HEK293T (cell line): ENCODE data around the gene WASF2.

Experiments used
- CTCF ChIA-PET: fragments of 350-600 bp; formaldehyde crosslinking; extraction: SDS; loops from one replicate; lab custom pipeline; 2021; ENCODE audit warnings: antibody characterized with exemption, inconsistent platforms; lab: Yijun Ruan, JAX
- POLR2A ChIA-PET: fragments of 350-600 bp; formaldehyde crosslinking; extraction: SDS; loops from one replicate; lab custom pipeline; 2020; ENCODE audit warnings: antibody characterized with exemption, inconsistent platforms; lab: Yijun Ruan, JAX
- DNase-seq: peaks from one replicate; pipeline ENCODE4 v3.0.0; 2012; ENCODE audit warnings: mixed read lengths; ENCODE audit errors: extremely low spot score
- ARNT ChIP-seq: fragments of 450-650 bp; IDR thresholded peaks from 2 replicates; pipeline ENCODE4 v1.6.1; 2017; ENCODE audit warnings: mild to moderate bottlenecking
- BHLHE40 ChIP-seq: fragments of 450-650 bp; IDR thresholded peaks from 2 replicates; pipeline ENCODE4 v1.6.1; 2016; ENCODE audit warnings: mild to moderate bottlenecking, moderate library complexity, borderline replicate concordance
- CTBP1 ChIP-seq: fragments of 450-650 bp; IDR thresholded peaks from 2 replicates; pipeline ENCODE4 v1.6.1; 2016; ENCODE audit warnings: borderline replicate concordance
- ELF4 ChIP-seq: fragments of 450-650 bp; IDR thresholded peaks from 2 replicates; pipeline ENCODE4 v1.6.1; 2017; ENCODE audit warnings: antibody characterized with exemption
- FOXA1 ChIP-seq: fragments of 450-650 bp; IDR thresholded peaks from 2 replicates; pipeline ENCODE4 v1.6.1; 2016; ENCODE audit warnings: mild to moderate bottlenecking
- FOXK2 ChIP-seq: fragments of 450-650 bp; IDR thresholded peaks from 2 replicates; pipeline ENCODE4 v1.6.1; 2016; ENCODE audit warnings: mild to moderate bottlenecking
- FOXM1 ChIP-seq: fragments of 450-650 bp; IDR thresholded peaks from 2 replicates; pipeline ENCODE4 v1.6.1; 2017; ENCODE audit warnings: mild to moderate bottlenecking, borderline replicate concordance
- HDGF ChIP-seq: fragments of 450-650 bp; IDR thresholded peaks from 2 replicates; pipeline ENCODE4 v1.6.1; 2017; ENCODE audit warnings: antibody characterized with exemption, borderline replicate concordance
- L3MBTL2 ChIP-seq: fragments of 450-650 bp; conservative IDR thresholded peaks from 2 replicates; pipeline ENCODE4 v1.6.1; 2016; ENCODE audit warnings: mild to moderate bottlenecking
- LEF1 ChIP-seq: fragments of 450-650 bp; IDR thresholded peaks from 2 replicates; pipeline ENCODE4 v1.6.1; 2017; ENCODE audit warnings: mild to moderate bottlenecking, borderline replicate concordance
- NFRKB ChIP-seq: fragments of 450-650 bp; IDR thresholded peaks from 2 replicates; pipeline ENCODE4 v1.6.1; 2016; ENCODE audit warnings: mild to moderate bottlenecking, moderate library complexity
- PKNOX1 ChIP-seq: fragments of 450-650 bp; IDR thresholded peaks from 2 replicates; pipeline ENCODE4 v1.6.1; 2016
- SP1 ChIP-seq: fragments of 450-650 bp; IDR thresholded peaks from 2 replicates; pipeline ENCODE4 v1.6.1; 2017
- SUZ12 ChIP-seq: fragments of 450-650 bp; IDR thresholded peaks from 2 replicates; pipeline ENCODE4 v1.6.1; 2016; ENCODE audit warnings: mild to moderate bottlenecking
- TARDBP ChIP-seq: fragments of 450-650 bp; IDR thresholded peaks from 2 replicates; pipeline ENCODE4 v1.6.1; 2016
- ZNF384 ChIP-seq: fragments of 450-650 bp; IDR thresholded peaks from 2 replicates; pipeline ENCODE4 v1.6.1; 2016

The WASF2 gene

GRCh38 chr1:27451343-27451742, 38.6 kb downstream of the WASF2 start:
- TF ChIP-seq FOXK2 (no peak), ARNT (no peak), TARDBP (no peak), ELF4 (no peak), LEF1 (no peak), FOXM1 (no peak), ZNF384 (no peak), FOXA1 (no peak), NFRKB (no peak), PKNOX1 (no peak), HDGF (no peak), L3MBTL2 (no peak), BHLHE40 (no peak), SUZ12 (no peak), CTBP1 (no peak), SP1 (no peak)
- DNase-seq: no peak
- ChIA-PET POLR2A (no interaction called here), CTCF (no interaction called here)

- TF ChIP-seq ZNF384: no peak
- no peak for TF ChIP-seq CTBP1
- CTCF ChIA-PET: no interaction called here
- no peak for DNase-seq
- POLR2A ChIA-PET: no interaction called here
These were observed 41.0 kb downstream of the WASF2 start for GRCh38 chr1:27448982-27449381.

GRCh38 chr1:27447883-27448282, 42.1 kb downstream of the WASF2 start:
- CTCF ChIA-PET: no interaction called here
- no peak for DNase-seq
- POLR2A ChIA-PET: no interaction called here
- TF ChIP-seq FOXA1 (no peak), ZNF384 (no peak), SUZ12 (no peak), ARNT (no peak), SP1 (no peak), ELF4 (no peak)

GRCh38 chr1:27447399-27447798, 42.6 kb downstream of the WASF2 start:
- no peak for DNase-seq
- POLR2A ChIA-PET: no interaction called here
- CTCF ChIA-PET: no interaction called here
- TF ChIP-seq SP1: no peak
- TF ChIP-seq HDGF: no peak
- no peak for TF ChIP-seq LEF1
- no peak for TF ChIP-seq PKNOX1
- no peak for TF ChIP-seq BHLHE40
- TF ChIP-seq NFRKB: no peak
- TF ChIP-seq ZNF384: no peak
- no peak for TF ChIP-seq FOXA1
- no peak for TF ChIP-seq CTBP1
- no peak for TF ChIP-seq SUZ12

- DNase-seq: no peak
- ChIA-PET POLR2A (interaction anchor here (1.0 kb wide), 1 partner anchor 44 kb away, joined by 3 read pairs; the partner anchor contains the start of gene WASF2), CTCF (interaction anchor here (0.6 kb wide), 1 partner anchor 422 kb away, joined by 3 read pairs; no protein-coding TSS in a partner anchor)
These were observed 43.4 kb downstream of the WASF2 start for GRCh38 chr1:27446496-27447020.

GRCh38 chr1:27445177-27445936, 44.6 kb downstream of the WASF2 start:
- DNase-seq: no peak
- POLR2A ChIA-PET: interaction anchor here (0.6 to 1.0 kb wide), 2 partner anchors 45 to 864 kb away, joined by 3 to 4 read pairs; partner anchors contain the start of gene WASF2
- CTCF ChIA-PET: interaction anchor here (0.6 kb wide), 1 partner anchor 11 kb away, joined by 4 read pairs; no protein-coding TSS in a partner anchor
- TF ChIP-seq ZNF384: no peak
- no peak for TF ChIP-seq SUZ12
- TF ChIP-seq LEF1: no peak
- TF ChIP-seq NFRKB: no peak
- no peak for TF ChIP-seq TARDBP
- no peak for TF ChIP-seq ARNT
- no peak for TF ChIP-seq PKNOX1
- no peak for TF ChIP-seq SP1
- TF ChIP-seq FOXK2: no peak
- TF ChIP-seq FOXM1: no peak
- TF ChIP-seq ELF4: no peak
- TF ChIP-seq L3MBTL2: no peak
- TF ChIP-seq BHLHE40: no peak
- TF ChIP-seq HDGF: no peak
- no peak for TF ChIP-seq CTBP1
- TF ChIP-seq FOXA1: no peak

More at GRCh38 chr1:27446496-27447020, 43.4 kb downstream of the WASF2 start:
- TF ChIP-seq ELF4 (no peak), PKNOX1 (0 out of 2 replicates have a peak, but pooled peaks have one; percentile 15), ZNF384 (peak; percentile 18; the same call in 1 of the 2 replicates)
